Peyer's patch (tissue), 4 donors: ENCODE data around the gene PC. TPM values are rescaled to one million over a fixed set of nuclear protein-coding genes. Genes with fewer than 3 reads are reported as not detected.

ENCODE experiments used
- DNase-seq, 3 donors: peaks; one replicate each; pipeline ENCODE4 v3.0.0-alpha.2; 2017 to 2019
- H3K27ac ChIP-seq, 4 donors: fragments of 200-600 bp; sonication (generic); one replicate each; pipeline ENCODE4 v1.5.1; 2016 to 2019
- H3K27me3 ChIP-seq, 2 donors: fragments of 200-600 bp; sonication (generic); one replicate each; pipeline ENCODE4 v1.5.1; 2019
- H3K36me3 ChIP-seq, 3 donors: fragments of 200-600 bp; sonication (generic); one replicate each; pipeline ENCODE4 v1.5.1; 2016 to 2019
- H3K4me1 ChIP-seq, 4 donors: fragments of 200-600 bp; sonication (generic); one replicate each; pipeline ENCODE4 v1.5.1; 2016 to 2019
- H3K4me3 ChIP-seq, 4 donors: fragments of 200-600 bp; sonication (generic); 1 replicate in 3 of 4; 2 replicates in 1 of 4; pipeline ENCODE4 v1.5.1; 2016 to 2019; ENCODE audit warnings: mild to moderate bottlenecking in 1 of 4
- H3K9me3 ChIP-seq, 4 donors: fragments of 200-600 bp; sonication (generic); one replicate each; pipeline ENCODE4 v1.5.1; 2016 to 2019; ENCODE audit warnings: mild to moderate bottlenecking in 1 of 4
- CTCF ChIP-seq, 6 experiments: fragments of 450-650 bp in 4 of 6; fragments of 200-600 bp in 2 of 6; sonication (generic) in 1 of 6; IDR thresholded peaks; one replicate each; pipeline ENCODE4 v1.5.1; 2017 to 2019; ENCODE audit warnings: antibody characterized with exemption in 6 of 6, mild to moderate bottlenecking in 3 of 6, moderate library complexity in 1 of 6
- POLR2A ChIP-seq, 2 donors: fragments of 450-650 bp; IDR thresholded peaks; one replicate each; pipeline ENCODE4 v1.5.1; 2017; ENCODE audit warnings: antibody characterized with exemption in 2 of 2, mild to moderate bottlenecking in 2 of 2, moderate library complexity in 2 of 2
- total RNA-seq, 4 donors: library from RNA; depleted of rRNA; stranded (reverse); fragments of >200 nt; gene quantifications; one replicate each; pipeline ENCODE4 v1.1.0, GENCODE V29; 2016

Gene PC
- total RNA-seq, 4 donors from 2014 or later: 15.7 to 88.9 (median 77.2) TPM

- no peak for TF ChIP-seq POLR2A (IDR thresholded peaks at IDR 0.05)
- no peak for TF ChIP-seq CTCF (IDR thresholded peaks at IDR 0.05)
Observed at GRCh38 chr11:66981976-66982578, 23.9 kb upstream of the PC start.

GRCh38 chr11:66979336-66979980 is 21.3 kb upstream of the PC start:
- no peaks in the 10 kb centered on the region for H3K36me3 ChIP-seq
- H3K4me1 ChIP-seq: peaks cover 0 to 16% (median 0%) of the 10 kb centered on the region in 4 donors
- TF ChIP-seq CTCF (IDR thresholded peaks at IDR 0.05) (no peak), POLR2A (IDR thresholded peaks at IDR 0.05) (no peak)
- no peaks in the 10 kb centered on the region for H3K27me3 ChIP-seq
- no peak for DNase-seq
- H3K4me3 ChIP-seq: no peak overlapping the region
- no peak overlapping the region for H3K27ac ChIP-seq
- no peaks in the 10 kb centered on the region for H3K9me3 ChIP-seq

More at GRCh38 chr11:66981976-66982578, 23.9 kb upstream of the PC start:
- Histone ChIP-seq H3K27ac (no peak overlapping the region), H3K4me1 (peaks cover 0 to 16% (median 0%) of the 10 kb centered on the region in 4 donors), H3K27me3 (no peaks in the 10 kb centered on the region), H3K36me3 (no peaks in the 10 kb centered on the region), H3K4me3 (no peak overlapping the region), H3K9me3 (no peaks in the 10 kb centered on the region)
- peak; percentile 27 to 89 (median 79) for DNase-seq

DNA sequence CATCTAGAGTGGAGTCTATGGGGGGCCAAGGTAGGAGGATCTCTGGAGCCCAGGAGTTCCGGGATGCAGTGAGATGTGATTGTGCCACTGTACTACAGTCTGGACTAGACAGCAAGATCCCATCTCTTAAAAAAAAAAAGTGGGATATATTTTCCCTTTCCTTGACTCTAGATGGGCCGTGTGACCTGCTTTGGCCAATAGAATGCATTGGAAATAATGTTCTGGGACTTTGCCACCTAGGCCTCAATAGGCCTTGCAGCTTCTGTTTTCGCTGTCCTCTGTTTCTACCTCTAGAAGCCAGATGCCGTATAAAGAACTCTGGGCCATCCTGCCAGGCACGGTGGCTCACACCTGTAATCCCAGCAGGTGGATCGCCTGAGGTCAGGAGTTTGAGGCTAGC is 20.5 kb upstream of the PC start:
- DNase-seq: no peak
- TF ChIP-seq POLR2A (IDR thresholded peaks at IDR 0.05) (no peak), CTCF (IDR thresholded peaks at IDR 0.05) (no peak)
- Histone ChIP-seq H3K27me3 (no peaks in the 10 kb centered on the region), H3K36me3 (no peaks in the 10 kb centered on the region), H3K4me1 (peaks cover 0 to 10% (median 0%) of the 10 kb centered on the region in 4 donors), H3K4me3 (no peak overlapping the region), H3K27ac (no peak overlapping the region), H3K9me3 (no peaks in the 10 kb centered on the region)

- DNase-seq: no peak
- Histone ChIP-seq H3K4me3 (no peak overlapping the region), H3K27me3 (no peaks in the 10 kb centered on the region), H3K4me1 (peaks cover 0 to 8% (median 0%) of the 10 kb centered on the region in 4 donors), H3K9me3 (no peaks in the 10 kb centered on the region), H3K27ac (no peak overlapping the region), H3K36me3 (no peaks in the 10 kb centered on the region)
- TF ChIP-seq POLR2A (IDR thresholded peaks at IDR 0.05) (no peak), CTCF (IDR thresholded peaks at IDR 0.05) (no peak)
Observed at GRCh38 chr11:66978229-66978628, 20.0 kb upstream of the PC start.

- no peaks in the 10 kb centered on the region for H3K36me3 ChIP-seq
- no peaks in the 10 kb centered on the region for H3K9me3 ChIP-seq
- H3K4me1 ChIP-seq: peaks cover 0 to 8% (median 0%) of the 10 kb centered on the region in 4 donors
- no peaks in the 10 kb centered on the region for H3K27me3 ChIP-seq
- peak overlapping the region in 1 of 4 donors; percentile 90 for H3K27ac ChIP-seq
- no peak for DNase-seq
- no peak for TF ChIP-seq POLR2A (IDR thresholded peaks at IDR 0.05)
- TF ChIP-seq CTCF (IDR thresholded peaks at IDR 0.05): no peak
- peak overlapping the region in 3 of 4 donors; percentile 21 to 63 (median 50) for H3K4me3 ChIP-seq
Observed at GRCh38 chr11:66976925-66977324, 18.7 kb upstream of the PC start.
